Lower lobe of right lung (tissue), 2 donors: Measurements from ENCODE around the gene C2CD4C. TPM values are rescaled to one million over a fixed set of nuclear protein-coding genes. Genes with fewer than 3 reads are reported as not detected.

Source experiments
- ATAC-seq, 2 donors: fragments of 200-7000 bp; cut with Tn5 transposase; one replicate each; pipeline ENCODE4 v1.9.1; 2020 to 2022; ENCODE audit warnings: mild to moderate bottlenecking in 2 of 2, moderate library complexity in 2 of 2
- DNase-seq: peaks from one replicate; pipeline ENCODE4 v3.0.0-alpha.2; 2020
- H3K27ac ChIP-seq: fragments of 200-600 bp; one replicate; pipeline ENCODE4 v1.8.0; 2022
- H3K27me3 ChIP-seq: fragments of 200-600 bp; one replicate; pipeline ENCODE4 v1.8.0; 2022; ENCODE audit warnings: low read depth
- H3K36me3 ChIP-seq: fragments of 200-600 bp; one replicate; pipeline ENCODE4 v1.8.0; 2022; ENCODE audit warnings: mild to moderate bottlenecking
- H3K4me1 ChIP-seq: fragments of 200-600 bp; one replicate; pipeline ENCODE4 v1.8.0; 2022
- H3K4me3 ChIP-seq: fragments of 200-600 bp; one replicate; pipeline ENCODE4 v1.8.0; 2022; ENCODE audit warnings: mild to moderate bottlenecking
- H3K9me3 ChIP-seq: fragments of 200-600 bp; one replicate; pipeline ENCODE4 v1.8.0; 2022
- CTCF ChIP-seq: fragments of 200-600 bp; IDR thresholded peaks from one replicate; pipeline ENCODE4 v1.8.0; 2022; ENCODE audit warnings: antibody characterized with exemption, mild to moderate bottlenecking
- intact Hi-C: fragments of 100-400 bp; cut with DNase I; formaldehyde crosslinking; loops from one replicate; pipeline ENCODE4 v1.11.0; 2022
- total RNA-seq: library from RNA; stranded (reverse); fragmentation: NEBNext Ultra II Directional; extraction: Animal tissue kit (Norgen Biotek cat#: 25700); gene quantifications from one replicate; pipeline ENCODE4 v1.2.1, GENCODE V29; 2021
- donor health status: DM: no; HTN: yes; CAD: no; lungs with severe emphysema.

C2CD4C gene
- total RNA-seq, 1 donor from 2014 or later: 2.2 TPM

GRCh38 chr19:409516-410242 lies 732 bp upstream of the C2CD4C start:
- Histone ChIP-seq H3K27ac (no peak overlapping the region), H3K4me3 (peak overlapping the region; percentile 55), H3K4me1 (peaks cover 17% of the 10 kb centered on the region), H3K36me3 (no peaks in the 10 kb centered on the region), H3K27me3 (peaks cover 48% of the 10 kb centered on the region), H3K9me3 (no peaks in the 10 kb centered on the region)
- TF ChIP-seq CTCF: no peak
- DNase-seq (no peak), ATAC-seq (no peak)
- intact Hi-C loops: no loop called here

- ATAC-seq: peak in 1 of 2 donors; percentile 11
- Histone ChIP-seq H3K27ac (no peak overlapping the region), H3K4me1 (peaks cover 17% of the 10 kb centered on the region), H3K4me3 (peak overlapping the region; percentile 55), H3K27me3 (peaks cover 51% of the 10 kb centered on the region), H3K9me3 (no peaks in the 10 kb centered on the region), H3K36me3 (no peaks in the 10 kb centered on the region)
- TF ChIP-seq CTCF: no peak
- intact Hi-C loops: no loop called here
- DNase-seq: no peak
Observed at GRCh38 chr19:408441-408901, 476 bp downstream of the C2CD4C start.

- TF ChIP-seq CTCF: no peak
- peak; percentile 47 for DNase-seq
Observed at GRCh38 chr19:407511-408440, 1.2 kb downstream of the C2CD4C start.

GRCh38 chr19:406971-407510 lies 1.9 kb downstream of the C2CD4C start:
- no peaks in the 10 kb centered on the region for H3K36me3 ChIP-seq
- no peak for DNase-seq
- no peak for TF ChIP-seq CTCF
- H3K27me3 ChIP-seq: peaks cover 65% of the 10 kb centered on the region
- ATAC-seq: no peak
- intact Hi-C loops: no loop called here
- no peak overlapping the region for H3K27ac ChIP-seq
- no peak overlapping the region for H3K4me3 ChIP-seq
- no peaks in the 10 kb centered on the region for H3K9me3 ChIP-seq
- H3K4me1 ChIP-seq: peaks cover 17% of the 10 kb centered on the region

More at GRCh38 chr19:407511-408440, 1.2 kb downstream of the C2CD4C start:
- no peak for ATAC-seq
- no peak overlapping the region for H3K27ac ChIP-seq
- intact Hi-C loops: no loop called here
- H3K4me3 ChIP-seq: peak overlapping the region; percentile 55
- H3K9me3 ChIP-seq: no peaks in the 10 kb centered on the region
- H3K36me3 ChIP-seq: no peaks in the 10 kb centered on the region
- H3K27me3 ChIP-seq: peaks cover 58% of the 10 kb centered on the region
- H3K4me1 ChIP-seq: peaks cover 17% of the 10 kb centered on the region

- intact Hi-C loops: no loop called here
- TF ChIP-seq CTCF: no peak
- Histone ChIP-seq H3K4me1 (peaks cover 17% of the 10 kb centered on the region), H3K27ac (no peak overlapping the region), H3K4me3 (no peak overlapping the region), H3K9me3 (no peaks in the 10 kb centered on the region), H3K36me3 (no peaks in the 10 kb centered on the region), H3K27me3 (peaks cover 72% of the 10 kb centered on the region)
- DNase-seq (no peak), ATAC-seq (no peak)
Observed at GRCh38 chr19:406135-406781, 2.7 kb downstream of the C2CD4C start.
